ENCODE results near the gene ROR1.
A peak's percentile ranks its signal among the peaks of the same experiment; 100 is the strongest.

The ROR1 gene

DNA sequence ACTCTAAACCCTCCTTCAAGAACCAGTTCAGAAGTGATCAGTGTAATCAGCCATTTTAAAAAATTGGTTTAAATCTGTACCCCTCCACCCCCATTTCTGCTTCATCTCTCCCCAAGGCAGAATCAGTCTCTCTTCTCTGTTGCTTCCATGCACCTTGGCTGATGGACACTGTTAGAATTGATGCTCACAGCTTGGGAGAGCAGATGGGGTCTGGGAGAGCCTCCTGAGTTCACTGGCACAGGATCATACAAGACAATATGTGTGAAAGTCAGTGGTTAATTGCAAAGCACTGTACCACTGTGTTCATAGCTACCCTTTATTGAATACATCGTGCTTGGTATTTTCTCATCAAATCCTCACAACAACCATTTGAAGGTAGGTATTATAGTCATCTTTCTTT is 140.9 kb downstream of the ROR1 start:
- DNase-seq: no peak

DNA sequence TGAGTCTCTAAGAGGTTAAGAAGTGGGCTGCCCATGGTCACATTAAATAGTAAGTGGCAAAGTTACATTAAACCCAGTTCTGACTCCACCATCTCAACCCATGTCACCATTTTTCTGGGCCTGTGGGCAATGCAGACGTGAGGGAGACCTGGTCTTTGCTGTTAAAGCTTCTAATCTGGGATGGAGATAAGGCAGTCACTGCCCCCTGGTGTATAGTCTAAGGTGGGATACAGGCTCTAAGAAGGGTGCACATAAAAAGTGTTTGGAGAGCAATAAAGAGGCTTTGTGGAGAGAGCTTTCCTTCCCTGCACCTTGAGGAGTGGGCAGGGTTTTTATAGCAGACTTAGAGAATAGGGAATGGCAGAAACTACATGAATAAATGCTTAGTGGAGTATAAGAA is 141.3 kb downstream of the ROR1 start:
- peak; percentile 37 for DNase-seq

DNA sequence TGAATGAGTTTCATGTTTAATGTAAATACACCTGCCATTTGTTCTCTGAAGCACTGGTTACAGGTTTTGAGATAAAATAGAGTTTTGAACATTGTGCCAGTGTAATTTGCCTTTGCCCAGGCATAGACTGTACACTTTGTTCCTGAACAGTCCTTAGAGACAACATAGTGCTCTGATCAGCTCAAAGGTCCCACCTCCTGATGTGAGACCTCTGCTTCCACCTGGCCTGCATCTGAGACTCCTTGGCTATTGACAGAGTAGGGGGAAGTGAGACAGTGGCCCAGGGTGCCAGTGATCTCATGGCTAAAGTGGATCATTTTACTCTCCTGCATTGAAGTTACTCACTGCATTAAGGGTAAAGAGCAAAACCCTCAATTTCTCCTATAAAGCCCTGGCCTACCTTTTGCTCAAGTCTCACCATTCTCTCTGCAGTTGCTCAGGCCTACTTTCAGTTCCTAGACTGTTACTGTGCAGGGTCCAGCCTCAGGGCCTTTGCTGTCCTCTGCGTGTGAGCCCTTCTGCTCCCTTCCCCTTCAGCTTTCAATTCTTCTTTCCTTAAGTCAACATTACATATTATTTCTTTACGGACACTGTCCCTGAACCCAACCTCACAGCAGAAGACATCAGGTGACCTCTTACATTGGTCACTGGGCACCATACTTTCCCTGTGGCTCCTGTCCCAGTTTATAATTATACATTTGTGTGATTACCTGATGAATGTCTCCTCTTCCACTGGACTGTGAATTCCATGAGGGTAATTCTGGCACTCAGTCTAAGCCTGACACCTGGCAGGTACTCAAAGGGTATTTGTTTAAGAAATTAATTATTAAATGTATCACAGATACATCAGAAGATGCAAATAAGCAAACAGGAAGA is 142.9 kb downstream of the ROR1 start:
- DNase-seq: no peak

DNA sequence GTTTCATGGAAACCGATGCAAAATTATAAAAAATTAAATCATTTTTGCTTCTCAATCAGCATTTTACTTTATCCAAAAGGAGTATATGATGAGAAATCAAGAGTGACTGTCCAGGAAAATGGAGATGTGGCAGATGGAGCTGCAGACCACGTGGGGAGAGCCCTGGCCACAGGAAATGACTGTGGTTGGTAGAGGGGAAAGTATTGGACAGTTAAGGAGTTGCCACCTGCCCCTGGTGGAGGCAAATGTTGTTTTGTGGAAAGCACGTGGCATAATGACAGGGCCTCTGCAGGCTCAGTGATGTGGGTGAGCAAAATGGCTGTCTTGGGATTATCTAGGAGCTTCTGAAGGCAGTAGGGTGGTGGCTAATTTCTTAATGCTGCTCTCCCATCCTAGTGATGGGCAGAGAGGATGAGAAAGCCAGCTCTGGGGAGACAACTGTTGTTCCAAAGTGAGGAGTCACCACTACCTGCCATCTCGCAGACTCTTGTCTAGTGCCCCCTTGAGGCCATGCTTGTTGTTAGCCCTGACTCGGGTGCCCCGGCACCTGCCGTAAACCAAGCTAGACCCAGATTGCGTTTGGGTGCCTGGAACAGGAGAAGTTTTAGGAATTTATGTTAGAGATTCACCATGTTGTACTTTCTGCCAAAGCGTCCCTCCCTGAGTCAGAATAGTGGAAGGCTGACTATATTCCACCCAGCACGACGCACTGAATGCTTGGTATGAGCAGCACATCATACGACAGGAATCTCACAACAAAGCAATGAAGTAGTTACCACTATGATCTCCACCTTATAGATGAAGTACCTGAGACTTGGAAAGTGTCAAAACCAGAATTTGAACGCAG is 144.0 kb downstream of the ROR1 start:
- DNase-seq: peak; percentile 16

DNA sequence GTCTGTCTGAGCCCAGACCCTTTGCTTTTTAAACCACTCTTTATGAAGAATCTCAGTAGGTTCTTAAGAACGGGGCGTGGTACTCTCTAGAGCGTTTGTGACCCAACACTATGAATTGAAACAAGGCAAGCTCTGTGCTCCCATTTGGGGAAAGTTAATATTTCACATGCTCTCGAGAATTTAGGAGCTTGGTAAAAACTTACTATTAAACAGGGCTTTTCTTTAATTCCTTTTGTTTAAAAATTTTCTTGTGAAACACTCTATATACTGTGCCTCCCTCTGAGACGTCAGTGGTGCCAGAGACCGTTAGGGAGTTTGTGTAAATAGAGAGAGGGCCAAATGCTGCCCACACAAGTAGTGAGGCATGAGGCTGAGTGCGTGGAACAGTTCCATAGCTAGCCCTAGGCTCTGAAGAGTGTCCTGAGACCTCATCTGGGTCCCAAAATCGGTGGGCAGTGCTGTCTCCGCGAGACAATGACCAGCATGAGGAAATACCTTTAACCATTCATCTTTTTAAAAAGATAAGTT is 144.7 kb downstream of the ROR1 start:
- DNase-seq: no peak

DNA sequence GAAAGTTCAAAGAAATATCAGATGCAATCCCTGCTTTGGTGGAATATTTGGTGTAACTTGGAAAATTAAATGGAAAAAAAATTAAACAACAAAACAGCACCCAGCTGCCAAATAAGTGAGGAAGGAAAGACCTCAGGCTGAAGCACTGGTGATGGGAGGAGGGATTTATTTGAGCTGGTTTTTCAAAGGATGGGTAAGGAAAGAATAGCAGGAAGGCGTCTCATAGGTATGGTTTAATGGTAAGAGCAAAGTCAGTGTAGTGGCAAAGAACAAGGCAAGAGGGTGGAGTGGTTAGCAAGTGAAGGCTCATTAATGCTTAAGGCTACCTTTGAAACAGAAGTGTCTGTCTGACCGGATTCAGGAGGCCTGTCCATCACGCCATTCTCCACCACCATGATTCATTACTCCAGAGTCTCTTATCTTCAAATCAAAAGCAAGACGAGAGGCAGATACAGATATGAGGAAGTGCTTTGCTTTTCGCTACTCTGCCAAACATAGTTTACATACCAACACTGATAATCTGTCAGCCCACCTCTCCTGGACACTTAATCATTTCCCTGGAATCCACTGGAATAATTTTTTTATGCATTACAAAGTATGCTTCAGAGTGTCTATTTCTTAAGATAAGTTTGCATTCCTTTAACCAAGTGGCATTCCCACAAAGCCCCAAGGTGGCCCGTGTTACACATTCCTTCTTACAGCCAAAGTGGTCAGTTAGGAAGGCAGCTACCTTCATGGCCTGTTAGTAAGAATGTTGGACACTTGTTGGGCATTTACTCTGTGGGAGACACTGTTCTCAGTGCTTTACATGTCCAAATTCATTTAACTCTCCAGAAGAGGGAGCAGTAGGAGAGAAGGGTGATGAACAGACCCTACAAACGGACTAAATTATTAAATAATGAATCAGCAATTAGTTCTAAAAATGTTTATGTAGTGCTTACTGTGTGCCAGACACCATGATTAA is 146.6 kb downstream of the ROR1 start:
- peak; percentile 98 for DNase-seq

DNA sequence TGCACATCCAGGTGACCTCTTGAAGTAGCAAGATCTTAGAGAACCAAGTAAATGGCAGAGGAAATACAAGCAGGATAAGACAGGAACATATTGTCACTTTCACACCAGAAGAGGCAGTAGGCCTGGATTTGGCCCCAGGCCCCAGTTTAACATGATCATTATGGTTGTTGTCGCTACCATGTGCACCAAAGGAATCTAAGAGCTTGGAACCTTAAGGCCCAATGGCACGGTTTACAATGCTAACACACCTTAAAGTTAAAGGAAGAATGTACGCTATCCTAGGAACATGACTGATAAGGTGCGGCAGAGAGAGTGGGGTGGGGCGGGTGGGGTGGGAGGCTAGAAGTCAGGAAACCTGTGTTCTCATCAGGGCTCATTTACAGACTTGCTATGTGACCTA is 147.5 kb downstream of the ROR1 start:
- DNase-seq: no peak

DNA sequence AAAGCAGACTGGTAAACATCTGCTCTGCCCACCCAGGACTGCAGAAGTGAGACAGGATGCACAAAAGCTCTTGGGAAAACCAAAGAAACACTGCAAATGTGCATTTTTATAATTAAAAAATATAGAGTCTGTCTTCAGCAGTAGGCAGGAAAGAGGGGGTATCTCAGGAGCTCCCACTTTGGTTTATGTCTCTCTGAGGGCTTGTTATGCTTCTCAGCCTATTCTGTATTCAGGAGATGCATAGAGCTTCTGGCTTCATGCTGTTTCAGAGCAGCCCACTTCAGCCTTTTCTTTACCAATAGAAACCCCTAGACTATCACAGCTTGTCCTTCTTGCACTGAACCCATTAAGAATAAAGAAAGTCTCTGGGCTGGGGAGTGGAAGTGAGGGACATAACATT is 148.0 kb downstream of the ROR1 start:
- no peak for DNase-seq

DNA sequence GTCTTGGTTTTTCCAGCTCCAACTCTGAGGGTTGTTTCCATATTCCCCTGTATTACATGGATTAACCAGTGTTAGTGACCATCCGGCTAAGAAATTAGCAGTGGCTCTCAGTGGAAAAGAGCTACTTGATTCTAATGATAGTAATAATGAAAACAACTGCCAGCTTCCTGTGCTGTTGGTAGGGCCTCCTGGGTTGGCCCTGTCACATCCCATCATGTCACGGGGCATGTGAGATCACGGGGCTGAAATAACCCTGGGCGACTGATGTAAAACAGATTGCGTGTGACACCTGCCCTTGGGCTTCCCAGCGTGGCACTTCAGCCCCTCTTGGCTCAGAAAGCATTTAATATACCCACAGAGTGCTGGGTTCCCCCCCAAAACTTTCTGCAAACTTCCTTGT is 149.0 kb downstream of the ROR1 start:
- DNase-seq: no peak

DNA sequence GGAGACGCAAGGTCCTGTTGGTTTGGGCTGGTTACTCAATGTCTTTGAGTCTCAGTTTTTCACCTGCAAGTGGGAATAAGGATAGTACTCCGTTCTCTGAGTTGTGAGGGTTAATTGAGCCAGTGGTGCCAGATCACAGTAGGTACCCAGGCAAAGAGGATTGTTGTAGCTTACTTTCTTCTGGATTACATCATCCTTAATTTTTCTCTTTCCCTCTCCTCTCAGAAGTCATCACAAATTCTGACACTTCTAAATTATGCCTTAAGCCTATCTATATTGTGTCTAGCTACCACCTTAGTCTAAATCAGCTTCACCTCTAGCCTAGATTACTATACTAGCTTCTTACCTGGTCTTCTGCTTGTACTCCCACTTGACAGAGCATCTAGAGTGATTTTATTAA is 149.5 kb downstream of the ROR1 start:
- DNase-seq: no peak

DNA sequence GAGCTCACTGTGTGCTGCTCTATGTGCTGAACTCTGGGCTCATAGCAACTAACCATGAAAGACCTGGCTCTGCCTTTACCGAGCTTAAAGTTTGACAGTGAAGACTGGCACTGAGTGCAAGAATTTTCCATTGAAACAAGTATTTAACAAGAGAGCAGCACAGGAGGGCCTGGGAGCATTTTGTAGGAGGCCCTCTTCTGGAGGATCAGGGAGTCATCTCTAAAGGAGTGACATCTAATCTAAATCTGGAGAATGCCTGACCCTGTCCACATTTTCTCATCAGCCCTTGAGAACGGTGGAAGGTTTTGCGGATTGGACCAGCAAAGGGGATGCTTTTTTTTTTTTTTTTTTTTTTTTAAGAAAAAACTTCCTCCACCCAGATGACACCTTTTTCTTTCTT is 150.8 kb downstream of the ROR1 start:
- DNase-seq: no peak

DNA sequence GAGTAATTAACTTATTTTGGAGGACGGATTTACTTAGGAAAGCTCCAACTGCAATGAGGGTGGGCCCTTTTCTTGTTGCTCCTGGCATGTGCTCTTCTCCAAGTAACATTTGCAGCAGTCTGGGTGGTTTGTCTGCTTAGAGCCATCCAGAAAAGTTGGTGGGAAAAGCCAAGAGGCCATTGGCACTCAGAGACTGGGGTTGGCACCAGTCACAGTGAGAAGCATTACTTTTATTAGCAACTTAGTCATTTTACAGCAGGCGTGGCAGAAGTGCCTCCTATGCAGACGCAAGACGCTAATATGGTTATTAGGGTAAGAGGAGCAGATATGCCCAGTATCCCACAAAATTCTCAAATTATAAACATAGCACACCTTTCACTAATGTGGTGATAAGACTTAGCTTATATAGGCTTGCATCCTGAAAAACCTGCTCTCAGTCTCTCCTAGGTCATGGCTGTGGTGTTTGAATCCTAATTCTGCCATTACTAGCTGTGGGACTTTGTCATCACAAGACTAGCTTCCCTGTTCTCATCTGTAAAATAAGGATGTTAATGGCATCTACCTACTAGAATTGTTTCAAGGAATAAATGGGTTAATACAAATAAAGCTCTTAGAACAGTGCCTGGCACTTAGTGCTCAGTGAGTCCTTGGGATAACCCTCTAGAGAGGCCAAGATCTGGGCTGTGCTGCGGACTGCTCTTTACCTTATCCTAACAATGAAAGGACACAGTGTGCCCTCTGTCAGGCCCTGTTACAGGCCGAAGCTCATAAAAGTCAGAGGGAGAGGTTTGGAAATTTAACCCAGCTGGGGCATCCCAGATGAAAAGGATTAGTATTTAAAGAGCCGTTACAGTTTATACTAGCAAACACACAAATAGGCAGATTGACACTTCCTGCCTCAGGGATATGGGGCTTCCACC is 154.6 kb downstream of the ROR1 start:
- DNase-seq: no peak

DNA sequence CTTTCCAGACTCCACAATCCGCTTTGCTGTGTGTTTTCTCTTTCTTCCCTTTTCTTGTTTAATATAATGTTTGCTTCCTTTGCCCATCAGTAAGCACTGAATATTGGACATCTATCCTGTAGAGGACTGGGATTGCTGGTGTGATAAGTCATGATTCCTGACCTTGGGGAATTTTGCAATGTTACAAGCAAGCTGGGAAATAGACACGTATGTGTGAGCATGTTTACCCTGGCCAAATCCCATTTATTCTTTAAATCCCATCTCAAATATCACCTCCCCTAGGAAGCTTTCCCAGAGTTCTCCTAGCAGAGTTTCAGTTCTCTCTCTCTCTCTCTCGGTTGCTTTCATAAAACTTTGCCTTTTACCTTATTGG is 155.3 kb downstream of the ROR1 start:
- no peak for DNase-seq

DNA sequence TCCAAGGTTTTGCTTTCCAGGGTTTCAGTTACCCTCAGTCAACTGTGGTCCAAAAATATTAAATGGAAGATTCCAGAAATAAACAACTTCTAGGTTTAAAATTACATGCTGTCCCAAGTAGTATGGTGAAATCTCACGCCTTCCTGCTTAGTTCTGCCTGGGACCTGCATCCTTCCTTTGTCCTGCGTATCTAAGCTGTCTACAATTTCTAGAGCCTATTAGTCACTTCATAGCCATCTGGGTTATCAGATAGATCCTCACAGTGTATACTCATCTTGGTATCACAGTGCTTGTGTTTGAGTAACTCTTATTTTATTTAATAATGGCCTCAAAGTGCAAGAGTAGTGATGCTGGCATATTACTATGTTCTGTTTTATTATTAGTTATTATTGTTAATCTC is 157.7 kb downstream of the ROR1 start:
- DNase-seq: peak; percentile 73

DNA sequence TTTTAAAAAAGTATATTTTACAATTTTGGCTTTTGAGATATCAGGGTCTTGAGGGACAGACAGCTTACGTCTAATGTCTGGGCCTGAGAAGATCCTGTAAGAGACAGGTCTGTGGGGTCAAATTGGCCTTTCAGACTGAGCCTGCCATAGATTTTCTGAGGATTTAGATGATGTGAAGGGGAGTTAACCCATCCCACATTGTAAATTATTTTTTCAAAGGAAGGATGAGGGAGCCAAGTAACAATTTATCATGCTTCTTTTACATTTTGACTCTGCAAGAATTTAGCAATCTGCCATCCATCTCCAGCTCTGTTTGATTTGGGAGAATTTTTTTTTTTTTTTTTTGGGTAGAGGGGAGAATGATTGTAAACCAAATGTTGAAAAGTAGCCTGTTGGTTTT is 160.9 kb downstream of the ROR1 start:
- no peak for DNase-seq

DNA sequence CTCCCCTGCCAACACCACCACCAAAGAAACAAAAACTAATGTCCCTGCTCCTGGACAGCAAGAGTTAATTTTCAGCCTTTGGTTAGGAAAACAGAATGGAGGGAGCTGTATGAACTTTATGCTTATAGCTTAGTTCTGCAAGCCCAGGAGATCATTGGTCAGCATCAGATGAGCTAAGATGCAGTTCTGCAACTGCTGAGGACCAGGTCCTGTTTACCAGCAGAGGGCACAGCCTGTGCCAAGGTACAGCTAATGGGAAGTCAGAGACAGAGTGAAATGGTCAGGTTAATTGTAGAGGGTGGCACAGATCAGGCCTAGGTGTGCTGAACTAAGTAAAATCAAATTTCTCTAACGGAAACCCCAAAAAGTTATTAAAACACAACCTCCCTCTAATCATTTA is 161.3 kb downstream of the ROR1 start:
- no peak for DNase-seq

DNA sequence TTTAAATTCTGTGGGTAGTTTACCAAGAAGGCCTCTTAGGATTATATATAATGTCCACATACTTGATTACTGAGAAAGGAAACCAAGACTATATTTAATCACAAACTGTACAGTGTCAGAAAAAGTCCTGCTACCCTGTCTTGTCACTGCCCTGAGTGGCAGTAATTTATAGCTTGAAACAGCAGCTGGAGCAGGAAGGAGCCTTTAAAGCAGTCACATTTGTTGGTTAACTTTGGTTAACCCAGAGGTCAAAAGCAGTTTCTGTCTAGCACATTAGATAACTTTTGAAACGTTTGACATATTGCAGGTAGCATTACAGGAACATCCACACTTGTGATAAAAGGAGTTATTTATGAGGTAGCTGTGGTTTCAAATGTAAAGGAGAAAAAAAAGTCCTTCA is 161.7 kb downstream of the ROR1 start:
- no peak for DNase-seq

DNA sequence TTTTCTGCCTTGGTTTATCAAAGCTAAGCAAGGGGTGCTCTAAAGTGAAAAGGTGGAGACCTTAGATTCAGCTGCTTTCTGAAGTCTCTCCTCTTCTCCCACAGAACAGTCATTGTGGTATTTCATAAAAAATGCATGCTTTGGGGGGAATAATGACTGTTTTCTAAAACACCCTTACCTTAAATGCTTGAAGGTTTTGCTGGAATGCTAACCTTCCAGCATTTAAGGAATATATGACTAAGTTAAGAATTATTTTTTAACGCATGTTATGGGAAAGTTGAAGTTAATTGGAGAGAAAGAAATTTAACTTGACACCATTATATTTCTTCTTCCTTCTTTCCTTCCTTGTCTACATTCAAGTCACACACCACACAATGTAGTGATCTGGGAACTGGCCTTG is 162.5 kb downstream of the ROR1 start:
- peak; percentile 25 for DNase-seq

DNA sequence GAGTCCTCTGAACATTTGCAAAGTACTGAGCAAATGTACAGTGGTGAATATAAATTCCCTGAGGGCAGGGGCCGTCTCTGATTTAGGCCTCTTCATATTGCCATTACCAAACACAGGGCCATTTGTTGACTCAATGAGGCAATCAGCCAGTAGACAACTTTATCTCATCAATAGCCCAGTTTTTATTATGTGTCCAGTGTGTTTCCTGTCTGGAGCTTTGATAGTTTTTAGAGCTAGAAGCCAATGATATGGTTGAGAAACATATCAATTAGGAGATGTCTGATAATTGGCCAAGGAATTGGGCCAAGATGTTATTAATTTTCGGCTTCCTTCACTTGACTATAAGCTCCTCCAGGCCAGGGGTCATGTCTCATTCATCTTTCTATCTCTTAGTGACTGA is 163.0 kb downstream of the ROR1 start:
- no peak for DNase-seq

DNA sequence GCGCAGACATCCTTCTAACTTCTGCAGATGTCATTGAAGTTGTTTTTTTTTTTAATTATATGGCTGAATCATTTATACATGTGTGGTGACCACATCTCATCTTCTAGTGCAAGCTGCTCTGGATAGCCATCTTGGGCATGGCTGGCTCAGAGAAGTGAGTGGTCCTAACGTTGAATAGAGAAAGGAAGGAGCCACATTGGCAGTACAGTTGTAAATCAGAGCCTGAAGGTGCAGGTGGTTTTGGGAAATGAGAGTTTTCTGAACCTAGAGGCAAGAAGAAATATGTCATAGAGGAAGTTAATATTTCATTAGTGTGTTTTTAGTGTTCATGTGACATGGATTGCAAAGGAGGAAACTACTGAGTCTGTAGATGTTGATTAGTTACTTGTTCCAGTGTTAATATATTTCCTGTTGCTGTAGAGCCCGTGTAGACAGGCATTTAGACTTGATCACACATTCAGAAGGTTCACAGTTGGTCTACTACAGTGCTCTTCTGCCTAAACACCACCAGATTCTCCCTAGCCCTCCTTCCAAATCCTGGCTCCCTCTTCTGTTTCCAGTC is 163.7 kb downstream of the ROR1 start:
- DNase-seq: no peak

DNA sequence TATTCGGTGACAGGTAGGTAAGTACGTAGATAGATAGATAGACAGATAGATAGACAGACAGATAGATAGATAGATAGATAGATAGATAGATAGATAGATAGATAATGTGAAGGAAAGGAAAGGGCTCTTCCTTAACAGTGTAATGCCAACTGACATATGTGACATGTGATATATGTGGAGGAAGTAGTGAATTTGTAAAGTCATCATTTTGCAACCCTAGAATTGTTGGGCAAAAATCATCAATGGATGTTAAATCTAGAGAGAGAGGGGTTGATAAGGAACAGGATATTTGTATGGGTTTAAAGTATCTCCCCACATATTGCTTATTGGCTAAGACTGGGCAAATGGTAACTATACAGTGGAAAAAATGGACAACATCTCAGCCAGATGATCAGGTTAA is 166.6 kb downstream of the ROR1 start:
- no peak for DNase-seq

Data from EL (cell line).